LNCAP (cell line): Measurements from ENCODE around the gene MMAB.

ENCODE experiments used
- CTCF ChIP-seq: fragments of 450-650 bp; IDR thresholded peaks from 2 replicates; pipeline ENCODE4 v1.5.1; 2017; ENCODE audit warnings: mild to moderate bottlenecking

Gene MMAB

GRCh38 chr12:109517619-109518018 is 55.7 kb downstream of the MMAB start:
- TF ChIP-seq CTCF: no peak

DNA sequence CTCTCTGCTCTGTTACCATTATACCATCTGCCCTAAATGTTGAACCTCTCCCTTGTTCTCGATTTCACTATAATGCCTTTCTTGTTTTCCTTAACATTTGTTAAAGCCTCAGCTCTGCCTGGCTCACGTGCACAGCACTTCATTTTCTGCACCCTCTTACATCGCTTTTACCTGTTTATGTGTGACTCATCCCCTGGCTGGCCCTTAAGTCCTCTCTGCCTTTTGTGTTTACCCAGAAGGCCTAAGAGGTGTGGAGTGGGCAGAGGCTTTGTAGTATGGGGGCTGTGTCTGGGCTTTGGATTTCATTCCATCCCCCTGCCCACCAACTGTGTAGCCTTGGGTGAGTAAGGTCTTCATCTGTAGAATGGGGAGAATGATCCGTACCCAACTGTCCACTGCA is 59.3 kb downstream of the MMAB start:
- TF ChIP-seq CTCF: no peak

DNA sequence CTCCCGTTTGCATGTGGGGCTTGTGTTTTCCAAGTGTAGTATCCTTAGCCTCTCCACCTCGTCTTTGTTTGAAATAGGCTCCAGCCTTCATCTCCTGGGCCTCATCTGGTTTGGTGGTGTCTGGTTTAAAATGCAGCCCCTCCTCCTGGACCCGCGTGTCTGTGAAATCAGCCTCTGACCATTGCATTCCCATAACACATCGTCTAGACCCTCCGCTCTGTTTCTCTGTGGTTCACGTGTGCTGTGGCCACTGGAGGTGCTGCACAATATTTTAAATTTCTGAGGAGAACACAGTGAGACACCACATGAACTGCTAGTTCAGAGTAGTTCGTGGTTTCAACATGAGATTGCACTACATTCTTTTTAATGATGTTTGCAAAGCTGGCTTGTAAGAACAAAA is 60.3 kb downstream of the MMAB start:
- no peak for TF ChIP-seq CTCF

DNA sequence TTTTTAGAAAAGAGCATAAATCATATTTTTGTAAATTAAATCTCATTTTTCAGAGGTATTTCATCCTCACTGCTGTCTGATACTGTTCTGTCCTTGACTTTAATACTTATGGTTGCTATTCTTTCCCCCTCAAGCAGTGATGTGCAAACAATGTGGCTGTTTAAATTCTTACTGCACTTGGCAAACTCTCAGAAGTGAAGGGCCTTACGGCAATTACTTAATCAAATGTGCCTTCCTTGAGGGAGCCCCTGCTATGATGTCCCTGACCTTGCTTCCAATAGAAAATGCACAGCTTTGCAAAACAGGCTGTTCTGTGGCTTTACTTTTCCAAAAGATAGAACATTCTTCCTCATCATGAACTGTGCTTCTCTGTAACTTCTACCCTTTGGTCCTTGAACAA is 60.7 kb downstream of the MMAB start:
- TF ChIP-seq CTCF: no peak

GRCh38 chr12:109510196-109510595 is 63.1 kb downstream of the MMAB start:
- TF ChIP-seq CTCF: no peak

GRCh38 chr12:109504068-109504467 is 69.2 kb downstream of the MMAB start:
- TF ChIP-seq CTCF: no peak
